ENCODE measurements around the gene EEF2K. TPM values are rescaled to one million over a fixed set of nuclear protein-coding genes. Genes with fewer than 3 reads are reported as not detected.

EEF2K gene
- total and polyA plus RNA-seq, 5 experiments from 2014 or later: 2.0 to 25.3 (median 3.2) TPM

DNA sequence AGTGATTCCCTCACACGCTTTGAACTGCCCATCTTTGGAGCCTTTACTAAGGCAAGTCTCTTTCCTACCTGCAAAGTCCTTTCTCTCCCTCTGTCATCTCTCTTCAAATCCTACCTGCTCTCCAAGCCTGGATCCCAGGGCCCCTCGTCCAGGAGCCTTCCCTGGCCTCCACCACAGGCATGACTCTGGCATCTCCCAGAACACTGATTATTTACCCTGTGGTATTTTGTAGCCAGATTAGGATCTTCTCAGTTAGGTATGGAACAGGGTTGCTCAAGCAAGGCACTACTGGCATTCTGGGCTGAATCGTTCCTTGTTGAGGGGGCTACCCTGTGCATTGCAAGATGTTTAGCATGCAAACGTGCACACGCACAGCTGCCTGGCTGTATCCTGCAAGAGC lies 59.3 kb downstream of the EEF2K start:
- H3K9me3 Mint-ChIP-seq: no peaks in the 10 kb centered on the region
- peaks cover 7 to 23% (median 18%) of the 10 kb centered on the region in 4 donors for H3K4me1 Mint-ChIP-seq
- H3K4me3 Mint-ChIP-seq: peak overlapping the region in 2 of 10 donors; percentile 39 to 74
- H3K27ac Mint-ChIP-seq: peak overlapping the region in 6 of 10 donors; percentile 4 to 78 (median 58)
- ATAC-seq (no peak), DNase-seq (no peak)
- POLR2A ChIA-PET: no interaction called here
- H3K27me3 Mint-ChIP-seq: no peaks in the 10 kb centered on the region
- H3K36me3 Mint-ChIP-seq: peaks cover 0 to 55% (median 17%) of the 10 kb centered on the region in 3 donors

DNA sequence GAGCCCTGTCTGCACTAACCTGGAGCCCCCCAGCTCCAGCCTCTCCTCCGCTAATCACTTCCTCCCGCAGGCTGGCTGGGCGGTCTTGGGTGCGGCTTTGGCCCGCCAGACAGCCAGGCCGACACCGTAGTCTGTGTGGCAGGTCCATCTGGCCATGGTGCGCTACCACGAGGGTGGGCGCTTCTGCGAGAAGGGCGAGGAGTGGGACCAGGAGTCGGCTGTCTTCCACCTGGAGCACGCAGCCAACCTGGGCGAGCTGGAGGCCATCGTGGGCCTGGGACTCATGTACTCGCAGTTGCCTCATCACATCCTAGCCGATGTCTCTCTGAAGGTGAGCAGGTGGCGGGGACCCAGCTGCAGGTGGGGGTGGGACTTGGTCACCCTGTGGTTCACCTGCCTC lies 60.5 kb downstream of the EEF2K start:
- no peaks in the 10 kb centered on the region for H3K27me3 Mint-ChIP-seq
- POLR2A ChIA-PET: no interaction called here
- no peak for ATAC-seq
- H3K4me1 Mint-ChIP-seq: peaks cover 7 to 23% (median 18%) of the 10 kb centered on the region in 4 donors
- H3K9me3 Mint-ChIP-seq: no peaks in the 10 kb centered on the region
- peak overlapping the region in 2 of 10 donors; percentile 48 to 63 for H3K27ac Mint-ChIP-seq
- no peak for DNase-seq
- H3K4me3 Mint-ChIP-seq: no peak overlapping the region
- peaks cover 0 to 51% (median 15%) of the 10 kb centered on the region in 3 donors for H3K36me3 Mint-ChIP-seq

DNA sequence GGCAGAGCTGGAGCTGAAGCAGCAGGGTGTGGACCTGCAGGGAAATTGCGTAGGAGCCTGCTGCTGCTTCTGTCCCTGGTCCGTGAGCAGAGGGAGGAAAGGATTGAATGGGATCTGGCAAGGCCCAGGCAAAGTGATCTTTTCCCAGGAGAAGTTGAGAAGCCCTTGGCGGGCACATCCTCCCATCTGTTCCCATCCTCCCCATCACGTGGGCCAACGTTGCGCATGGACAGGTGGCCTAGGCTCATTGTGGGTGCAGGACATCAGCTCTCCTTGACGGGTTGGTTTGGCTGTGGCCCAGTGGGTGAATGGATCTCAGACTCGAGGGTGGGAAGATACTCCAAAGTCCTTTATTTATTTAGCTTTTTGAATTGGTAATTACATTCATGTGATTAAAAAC lies 61.7 kb downstream of the EEF2K start:
- no peaks in the 10 kb centered on the region for H3K27me3 Mint-ChIP-seq
- ATAC-seq (no peak), DNase-seq (no peak)
- H3K27ac Mint-ChIP-seq: peak overlapping the region in 1 of 10 donors; percentile 63
- H3K36me3 Mint-ChIP-seq: peaks cover 0 to 57% (median 16%) of the 10 kb centered on the region in 3 donors
- no peaks in the 10 kb centered on the region for H3K9me3 Mint-ChIP-seq
- H3K4me3 Mint-ChIP-seq: no peak overlapping the region
- peaks cover 7 to 21% (median 14%) of the 10 kb centered on the region in 4 donors for H3K4me1 Mint-ChIP-seq
- POLR2A ChIA-PET: interaction anchor here (0.6 kb wide), 1 partner anchor 654 kb away, joined by 3 read pairs; no protein-coding TSS in a partner anchor

- DNase-seq: no peak
- POLR2A ChIA-PET: no interaction called here
- Mint-ChIP-seq H3K36me3 (peaks cover 0 to 68% (median 16%) of the 10 kb centered on the region in 3 donors), H3K27ac (peak overlapping the region in 1 of 10 donors; percentile 43), H3K4me3 (no peak overlapping the region), H3K27me3 (no peaks in the 10 kb centered on the region), H3K4me1 (peaks cover 0 to 1% (median under 1%) of the 10 kb centered on the region in 4 donors), H3K9me3 (no peaks in the 10 kb centered on the region)
- no peak for ATAC-seq
These were observed 64.4 kb downstream of the EEF2K start for GRCh38 chr16:22270525-22270924.

- Mint-ChIP-seq H3K36me3 (peaks cover 0 to 62% (median 9%) of the 10 kb centered on the region in 3 donors), H3K9me3 (no peaks in the 10 kb centered on the region), H3K4me3 (no peak overlapping the region), H3K27me3 (no peaks in the 10 kb centered on the region), H3K4me1 (no peaks in the 10 kb centered on the region), H3K27ac (no peak overlapping the region)
- no peak for DNase-seq
- ATAC-seq: no peak
- POLR2A ChIA-PET: no interaction called here
These were observed 67.0 kb downstream of the EEF2K start for GRCh38 chr16:22272870-22273650.

DNA sequence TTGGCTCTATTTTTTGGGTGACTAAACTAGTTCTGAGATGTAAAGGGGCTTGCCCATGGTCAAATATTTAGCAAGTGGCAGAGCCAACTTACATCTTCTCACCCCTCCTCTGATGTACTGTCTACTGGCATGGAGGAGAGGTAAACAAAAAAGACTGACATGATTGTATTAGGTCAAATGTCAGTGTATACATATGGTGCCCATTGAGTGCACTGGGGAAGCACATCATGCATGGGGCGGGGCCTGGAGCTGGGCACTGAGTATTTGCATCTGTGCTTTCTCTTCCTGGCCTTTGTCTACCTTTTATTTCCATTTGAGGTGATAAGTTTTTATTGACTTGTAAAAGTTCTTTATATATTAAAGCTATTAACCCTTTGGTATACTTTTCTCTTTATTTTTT lies 68.8 kb downstream of the EEF2K start:
- no peaks in the 10 kb centered on the region for H3K27me3 Mint-ChIP-seq
- no peak overlapping the region for H3K4me3 Mint-ChIP-seq
- DNase-seq (no peak), ATAC-seq (no peak)
- POLR2A ChIA-PET: no interaction called here
- H3K36me3 Mint-ChIP-seq: peaks cover 0 to 58% (median 6%) of the 10 kb centered on the region in 3 donors
- H3K4me1 Mint-ChIP-seq: no peaks in the 10 kb centered on the region
- H3K9me3 Mint-ChIP-seq: no peaks in the 10 kb centered on the region
- no peak overlapping the region for H3K27ac Mint-ChIP-seq

DNA sequence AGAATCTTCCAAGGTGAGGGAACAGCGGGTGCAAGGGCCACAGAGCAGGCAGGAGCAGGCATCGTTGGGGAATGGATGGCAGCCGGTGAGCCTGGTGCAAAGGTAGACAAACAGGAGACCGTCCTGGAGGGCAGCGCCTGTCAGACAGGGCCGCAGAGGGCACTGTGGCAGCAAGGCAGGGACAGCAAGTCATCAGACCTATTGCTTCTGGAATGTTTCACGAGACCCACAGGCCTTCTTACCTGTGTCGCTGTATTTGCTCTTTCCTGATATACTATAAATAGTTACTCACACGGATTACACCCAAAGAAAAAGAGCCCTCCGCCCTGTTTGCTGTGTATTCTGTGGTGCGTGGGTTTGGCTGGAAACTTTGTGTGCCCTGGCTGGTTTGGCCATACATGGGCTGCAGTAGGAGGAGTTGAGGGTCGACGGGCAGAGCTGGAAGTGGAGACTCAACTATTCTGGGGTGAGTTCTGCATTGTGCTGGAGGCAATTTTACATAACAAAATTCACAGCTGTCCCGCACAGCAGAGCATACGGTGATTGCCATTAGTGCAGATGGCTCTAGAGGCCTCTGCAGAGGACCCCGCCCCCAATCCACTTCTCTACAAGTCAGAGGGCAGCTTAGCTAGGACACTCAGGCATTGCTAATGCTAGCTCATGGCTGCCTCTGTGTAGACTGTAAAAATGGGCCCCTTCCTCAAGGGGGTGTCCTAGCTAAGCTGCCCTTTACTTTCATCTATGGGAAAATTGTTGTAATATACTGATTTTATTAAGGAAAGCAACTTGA lies 72.6 kb downstream of the EEF2K start:
- DNase-seq: no peak
- ATAC-seq: no peak
- no peaks in the 10 kb centered on the region for H3K4me1 Mint-ChIP-seq
- H3K9me3 Mint-ChIP-seq: no peaks in the 10 kb centered on the region
- H3K4me3 Mint-ChIP-seq: no peak overlapping the region
- peak overlapping the region in 2 of 10 donors; percentile 49 to 57 for H3K27ac Mint-ChIP-seq
- POLR2A ChIA-PET: interaction anchor here (0.6 kb wide), 2 partner anchors 82 to 881 kb away, joined by 5 to 8 read pairs; no protein-coding TSS in a partner anchor
- peaks cover 9 to 65% (median 9%) of the 10 kb centered on the region in 3 donors for H3K36me3 Mint-ChIP-seq
- no peaks in the 10 kb centered on the region for H3K27me3 Mint-ChIP-seq

- H3K4me3 Mint-ChIP-seq: no peak overlapping the region
- peaks cover 10 to 66% (median 16%) of the 10 kb centered on the region in 3 donors for H3K36me3 Mint-ChIP-seq
- POLR2A ChIA-PET: no interaction called here
- H3K27me3 Mint-ChIP-seq: no peaks in the 10 kb centered on the region
- DNase-seq: no peak
- H3K9me3 Mint-ChIP-seq: no peaks in the 10 kb centered on the region
- H3K27ac Mint-ChIP-seq: peak overlapping the region in 3 of 10 donors; percentile 6 to 16 (median 15)
- ATAC-seq: no peak
- H3K4me1 Mint-ChIP-seq: no peaks in the 10 kb centered on the region
These were observed 76.3 kb downstream of the EEF2K start for GRCh38 chr16:22282254-22282892.

- no peak for ATAC-seq
- Mint-ChIP-seq H3K27me3 (no peaks in the 10 kb centered on the region), H3K4me3 (no peak overlapping the region), H3K27ac (no peak overlapping the region), H3K4me1 (no peaks in the 10 kb centered on the region), H3K9me3 (no peaks in the 10 kb centered on the region), H3K36me3 (peaks cover 10 to 57% (median 16%) of the 10 kb centered on the region in 3 donors)
- POLR2A ChIA-PET: no interaction called here
- DNase-seq: no peak
These were observed 78.6 kb downstream of the EEF2K start for GRCh38 chr16:22284637-22285036.

DNA sequence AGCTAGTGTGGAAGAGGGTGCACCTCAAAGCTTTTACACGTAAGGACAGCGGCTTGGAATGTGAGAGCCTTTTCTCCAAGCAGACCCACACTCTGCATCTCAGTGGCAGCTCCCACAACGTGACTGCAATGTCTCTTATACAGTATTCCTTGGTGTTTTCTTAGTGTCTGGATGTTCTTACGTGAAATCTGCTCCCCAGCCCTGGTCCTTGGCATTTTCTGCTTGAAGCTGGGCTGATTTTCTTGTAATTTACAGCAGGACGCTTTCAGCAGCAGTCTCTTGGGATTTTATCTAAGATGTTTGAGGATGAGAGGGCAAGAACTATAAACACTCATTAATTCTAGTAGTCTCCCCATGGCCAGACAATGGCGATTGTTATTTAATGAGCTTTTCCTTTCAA lies 79.0 kb downstream of the EEF2K start:
- ATAC-seq (no peak), DNase-seq (no peak)
- H3K36me3 Mint-ChIP-seq: peaks cover 10 to 52% (median 16%) of the 10 kb centered on the region in 3 donors
- peak overlapping the region in 1 of 10 donors; percentile 5 for H3K27ac Mint-ChIP-seq
- no peaks in the 10 kb centered on the region for H3K9me3 Mint-ChIP-seq
- no peaks in the 10 kb centered on the region for H3K27me3 Mint-ChIP-seq
- no peaks in the 10 kb centered on the region for H3K4me1 Mint-ChIP-seq
- H3K4me3 Mint-ChIP-seq: no peak overlapping the region
- POLR2A ChIA-PET: no interaction called here

DNA sequence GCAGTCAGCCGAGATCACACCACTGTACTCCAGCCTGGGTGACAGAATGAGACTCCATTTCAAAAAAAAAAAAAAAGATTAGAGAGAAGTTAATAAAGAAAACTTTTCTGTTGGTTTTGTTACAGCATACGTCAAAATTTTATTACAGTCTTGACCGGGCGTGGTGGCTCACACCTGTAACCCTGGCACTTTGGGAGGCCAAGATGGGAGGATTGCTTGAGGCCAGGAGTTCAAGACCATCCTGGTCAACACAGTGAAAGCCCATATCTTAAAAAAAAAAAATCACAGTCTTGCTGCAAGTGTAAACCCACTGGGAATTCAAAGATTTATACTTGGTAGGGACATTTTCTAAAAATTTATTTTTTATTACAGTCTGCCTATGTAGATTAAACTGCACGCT lies 84.9 kb downstream of the EEF2K start:
- ATAC-seq: no peak
- POLR2A ChIA-PET: no interaction called here
- Mint-ChIP-seq H3K27ac (no peak overlapping the region), H3K4me3 (no peak overlapping the region), H3K27me3 (no peaks in the 10 kb centered on the region), H3K9me3 (no peaks in the 10 kb centered on the region), H3K4me1 (peaks cover 0 to under 1% (median under 1%) of the 10 kb centered on the region in 4 donors), H3K36me3 (peaks cover 0 to 2% (median 0%) of the 10 kb centered on the region in 3 donors)
- DNase-seq: no peak

GRCh38 chr16:22291860-22292318 lies 85.8 kb downstream of the EEF2K start:
- DNase-seq: no peak
- Mint-ChIP-seq H3K27ac (no peak overlapping the region), H3K36me3 (peaks cover 0 to 1% (median under 1%) of the 10 kb centered on the region in 3 donors), H3K27me3 (peaks cover 0 to 1% (median 0%) of the 10 kb centered on the region in 5 donors), H3K9me3 (peaks cover 0 to 1% (median 0%) of the 10 kb centered on the region in 9 donors), H3K4me3 (no peak overlapping the region), H3K4me1 (peaks cover 4 to 9% (median 8%) of the 10 kb centered on the region in 4 donors)
- POLR2A ChIA-PET: interaction anchor here (0.5 kb wide), 1 partner anchor 309 kb away, joined by 3 read pairs; no protein-coding TSS in a partner anchor
- ATAC-seq: no peak

All from naive thymus-derived CD8-positive, alpha-beta T cell (primary cell).